PC-3 (cell line): ENCODE measurements around the gene CAMSAP1. TPM values are rescaled to one million over a fixed set of nuclear protein-coding genes. Genes with fewer than 3 reads are reported as not detected.

Source experiments
- ATAC-seq: fragments of 200-7000 bp; cut with Tn5 transposase; 2 replicates; pipeline ENCODE4 v1.9.1; 2020; ENCODE audit warnings: mild to moderate bottlenecking, moderate library complexity
- BruUV-seq: library from RNA; stranded (reverse); fragments of 400-500 nt; replicated peaks from 2 replicates; lab custom pipeline; 2021; lab: Mats Ljungman, UMichigan
- CTCF ChIA-PET: fragments of 300-600 bp; sonication (Branson Sonifier 250); formaldehyde crosslinking; loops from one replicate; lab custom pipeline; 2022; ENCODE audit warnings: antibody characterized with exemption; lab: Charles Lee
- POLR2A ChIA-PET: fragments of 300-600 bp; sonication (Branson Sonifier 250); formaldehyde crosslinking; loops from one replicate; lab custom pipeline; 2022; ENCODE audit warnings: antibody characterized with exemption; ENCODE audit not compliant: unreplicated experiment; lab: Charles Lee
- DNase-seq: peaks from one replicate; pipeline ENCODE4 v3.0.0-alpha.2; 2015
- H2AFZ ChIP-seq: fragments of 300-600 bp; sonication (generic); 2 replicates; pipeline ENCODE4 v1.6.0; 2016; ENCODE audit warnings: antibody characterized with exemption, low read length
- H3F3A ChIP-seq: fragments of 300-600 bp; sonication (generic); one replicate; pipeline ENCODE4 v1.6.0; 2017; ENCODE audit warnings: antibody characterized with exemption, low read length, control low read depth, mild to moderate bottlenecking; ENCODE audit not compliant: unreplicated experiment
- H3K27ac ChIP-seq: fragments of 300-600 bp; sonication (generic); 2 replicates; pipeline ENCODE4 v1.5.1; 2016; ENCODE audit warnings: mild to moderate bottlenecking, low read length
- H3K27me3 ChIP-seq: fragments of 300-600 bp; sonication (generic); 2 replicates; pipeline ENCODE4 v1.6.1; 2016; ENCODE audit warnings: low read length, mixed read lengths
- H3K36me3 ChIP-seq: fragments of 300-600 bp; sonication (generic); 2 replicates; pipeline ENCODE4 v1.6.1; 2016; ENCODE audit warnings: low read depth, mixed run types, low read length, mixed read lengths
- H3K4me1 ChIP-seq: fragments of 300-600 bp; sonication (generic); 2 replicates; pipeline ENCODE4 v1.5.1; 2016; ENCODE audit warnings: low read length; ENCODE audit not compliant: insufficient read depth
- H3K4me2 ChIP-seq: fragments of 300-600 bp; sonication (generic); 2 replicates; pipeline ENCODE4 v1.6.0; 2016; ENCODE audit warnings: low read length
- H3K4me3 ChIP-seq: fragments of 300-600 bp; sonication (generic); 2 replicates; pipeline ENCODE4 v1.5.1; 2016; ENCODE audit warnings: mild to moderate bottlenecking, low read length, mixed read lengths
- H3K79me2 ChIP-seq: fragments of 300-600 bp; sonication (generic); 2 replicates; pipeline ENCODE4 v1.6.1; 2017; ENCODE audit warnings: low read length, mixed read lengths
- H3K9ac ChIP-seq: fragments of 300-600 bp; sonication (generic); 2 replicates; pipeline ENCODE4 v1.6.0; 2016; ENCODE audit warnings: mild to moderate bottlenecking, low read length
- H3K9me2 ChIP-seq: fragments of 300-600 bp; sonication (generic); replicated peaks from 2 replicates; pipeline ENCODE4 v1.6.1; 2016; ENCODE audit warnings: mixed run types, low read length, mixed read lengths
- H3K9me3 ChIP-seq: fragments of 300-600 bp; sonication (generic); 2 replicates; pipeline ENCODE4 v1.6.1; 2016; ENCODE audit warnings: low read length, mixed read lengths
- H4K20me1 ChIP-seq: fragments of 300-600 bp; sonication (generic); 2 replicates; pipeline ENCODE4 v1.6.1; 2016; ENCODE audit warnings: low read length, mixed read lengths
- CTCF ChIP-seq: fragments of 300-600 bp; sonication (generic); conservative IDR thresholded peaks from 2 replicates; pipeline ENCODE4 v1.5.1; 2017; ENCODE audit warnings: antibody characterized with exemption, low read depth, mild to moderate bottlenecking, low read length
- EZH2 ChIP-seq: fragments of 300-600 bp; sonication (generic); IDR thresholded peaks from one replicate; pipeline ENCODE4 v1.6.1; 2017; ENCODE audit warnings: antibody characterized with exemption, mild to moderate bottlenecking, low read length; ENCODE audit not compliant: unreplicated experiment
- EZH2phosphoT487 ChIP-seq: fragments of 300-600 bp; sonication (generic); IDR thresholded peaks from 2 replicates; pipeline ENCODE4 v1.6.1; 2018; ENCODE audit warnings: mild to moderate bottlenecking, antibody characterized with exemption, low read length, borderline replicate concordance
- intact Hi-C: fragments of 100-400 bp; cut with micrococcal nuclease; formaldehyde crosslinking; loops from 2 replicates; pipeline ENCODE4 v1.9.0; 2023
- total RNA-seq: library from RNA; depleted of rRNA; stranded (reverse); fragments of >200 nt; gene quantifications from 2 replicates; pipeline ENCODE4 v1.2.3, GENCODE V29; 2014

CAMSAP1 gene
- total RNA-seq, 1 experiment from 2014 or later = 16.4 TPM

GRCh38 chr9:135926402-135927194 lies 19.3 kb upstream of the CAMSAP1 start:
- Histone ChIP-seq H3K4me2 (peak overlapping the region; percentile 64), H2AFZ (0 out of 2 replicates have a peak overlapping the region, but pooled peaks have one; percentile 41), H4K20me1 (no peaks in the 10 kb centered on the region), H3K9ac (peak overlapping the region; percentile 35), H3K9me2 (no peaks in the 10 kb centered on the region), H3K79me2 (no peaks in the 10 kb centered on the region), H3F3A (no peaks in the 10 kb centered on the region), H3K9me3 (no peaks in the 10 kb centered on the region), H3K4me1 (peaks cover 17% of the 10 kb centered on the region), H3K27ac (peak overlapping the region; percentile 75), H3K27me3 (no peaks in the 10 kb centered on the region), H3K36me3 (no peaks in the 10 kb centered on the region), H3K4me3 (no peak overlapping the region)
- ATAC-seq (peak; percentile 98), DNase-seq (peak; percentile 95)
- ChIA-PET POLR2A (no interaction called here), CTCF (no interaction called here)
- intact Hi-C loops = loop anchor here (2.0 kb wide), 1 partner anchor 26 kb away; no protein-coding TSS in a partner anchor
- TF ChIP-seq EZH2 (no peak), EZH2phosphoT487 (no peak), CTCF (no peak)
- BruUV-seq = no TSS peak

DNA sequence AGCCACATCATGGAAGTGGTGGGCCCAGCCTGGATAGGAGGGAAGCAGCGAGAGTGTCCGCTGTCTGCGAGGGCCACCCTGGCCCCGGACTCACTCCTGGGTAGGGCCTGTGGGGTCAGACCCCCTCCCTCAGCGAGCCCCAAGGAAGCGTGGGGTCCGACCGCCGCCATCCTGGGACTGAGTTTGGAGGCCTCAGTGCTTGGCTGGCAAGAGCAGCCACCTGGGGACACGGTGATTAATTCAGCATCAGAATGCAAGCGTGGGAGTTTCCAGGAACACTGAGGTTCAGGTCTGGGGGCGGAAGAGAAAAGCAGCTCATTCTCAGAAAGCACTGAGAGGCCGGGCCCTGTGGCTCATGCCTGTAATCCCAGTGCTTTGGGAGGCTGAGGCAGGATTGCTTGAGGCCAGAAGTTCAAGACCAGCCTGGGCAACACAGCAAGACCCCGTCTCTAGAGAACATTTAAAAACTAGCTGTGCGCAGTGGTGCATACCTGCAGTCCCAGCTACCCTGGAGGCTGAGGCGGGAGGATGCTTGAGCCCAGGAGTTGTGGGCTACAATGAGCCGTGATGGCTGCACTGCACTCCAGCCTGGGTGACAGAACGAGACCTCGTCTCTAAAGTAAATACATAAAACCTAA lies 18.3 kb upstream of the CAMSAP1 start:
- no peak for ATAC-seq
- intact Hi-C loops = loop anchor here (2.0 kb wide), 1 partner anchor 27 kb away; no protein-coding TSS in a partner anchor
- H3K36me3 ChIP-seq = no peaks in the 10 kb centered on the region
- no peaks in the 10 kb centered on the region for H3F3A ChIP-seq
- H3K4me3 ChIP-seq = no peak overlapping the region
- no peak for TF ChIP-seq EZH2
- no peak for TF ChIP-seq CTCF
- no peak for TF ChIP-seq EZH2phosphoT487
- no peaks in the 10 kb centered on the region for H3K9me3 ChIP-seq
- DNase-seq = no peak
- H3K27ac ChIP-seq = no peak overlapping the region
- H3K4me1 ChIP-seq = peaks cover 17% of the 10 kb centered on the region
- no peaks in the 10 kb centered on the region for H3K79me2 ChIP-seq
- no peak overlapping the region for H3K9ac ChIP-seq
- no peak overlapping the region for H2AFZ ChIP-seq
- H3K9me2 ChIP-seq = no peaks in the 10 kb centered on the region
- ChIA-PET CTCF (no interaction called here), POLR2A (no interaction called here)
- no peak overlapping the region for H3K4me2 ChIP-seq
- no peaks in the 10 kb centered on the region for H4K20me1 ChIP-seq
- H3K27me3 ChIP-seq = no peaks in the 10 kb centered on the region
- no TSS peak for BruUV-seq
